Gastroesophageal sphincter (tissue), 3 donors: Measurements from ENCODE around the gene TMTC2.

Experiments used
- EP300 ChIP-seq: sonication (generic); formaldehyde crosslinking; IDR thresholded peaks from one replicate; pipeline ENCODE4 v1.6.1; 2017; ENCODE audit warnings: antibody characterized with exemption, mild to moderate bottlenecking
- POLR2A ChIP-seq, 2 donors: fragments of 450-650 bp; IDR thresholded peaks; one replicate each; pipeline ENCODE4 v1.6.1; 2017; ENCODE audit warnings: antibody characterized with exemption in 2 of 2, mild to moderate bottlenecking in 2 of 2, moderate library complexity in 1 of 2
- POLR2AphosphoS5 ChIP-seq: sonication (generic); formaldehyde crosslinking; IDR thresholded peaks from one replicate; pipeline ENCODE4 v1.6.1; 2017; ENCODE audit warnings: antibody characterized with exemption
- TF ChIP-seq, protein P1 (sequence below), 4 experiments: fragments of 200-600 bp in 2 of 4; fragments of 450-650 bp in 2 of 4; sonication (generic) in 1 of 4; IDR thresholded peaks; one replicate each; pipeline ENCODE4 v1.5.1; 2017 to 2019; ENCODE audit warnings: antibody characterized with exemption in 4 of 4, mild to moderate bottlenecking in 2 of 4, moderate library complexity in 2 of 4

DNA sequence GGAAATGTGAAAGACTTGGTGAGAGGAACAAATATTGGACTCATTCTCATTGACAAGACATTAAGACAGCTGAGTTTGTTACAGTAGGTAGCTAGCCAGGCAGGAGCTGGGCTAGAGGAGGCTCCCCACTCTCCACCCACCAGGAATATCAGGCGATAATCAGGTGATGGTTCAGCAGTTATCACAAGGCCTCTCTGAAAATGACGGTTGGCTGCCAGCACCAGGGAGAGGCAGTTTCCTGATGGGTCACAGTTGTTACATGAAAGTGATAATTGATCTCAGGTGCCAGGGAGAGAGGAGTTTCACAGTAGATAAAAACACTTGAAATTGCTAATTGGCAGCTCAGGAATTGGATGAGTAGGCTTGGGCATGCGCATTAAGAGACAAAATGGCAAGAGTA lies 116.5 kb downstream of the TMTC2 start:
- TF ChIP-seq POLR2A (IDR thresholded peaks at IDR 0.05) = no peak
- TF ChIP-seq, protein P1, sequence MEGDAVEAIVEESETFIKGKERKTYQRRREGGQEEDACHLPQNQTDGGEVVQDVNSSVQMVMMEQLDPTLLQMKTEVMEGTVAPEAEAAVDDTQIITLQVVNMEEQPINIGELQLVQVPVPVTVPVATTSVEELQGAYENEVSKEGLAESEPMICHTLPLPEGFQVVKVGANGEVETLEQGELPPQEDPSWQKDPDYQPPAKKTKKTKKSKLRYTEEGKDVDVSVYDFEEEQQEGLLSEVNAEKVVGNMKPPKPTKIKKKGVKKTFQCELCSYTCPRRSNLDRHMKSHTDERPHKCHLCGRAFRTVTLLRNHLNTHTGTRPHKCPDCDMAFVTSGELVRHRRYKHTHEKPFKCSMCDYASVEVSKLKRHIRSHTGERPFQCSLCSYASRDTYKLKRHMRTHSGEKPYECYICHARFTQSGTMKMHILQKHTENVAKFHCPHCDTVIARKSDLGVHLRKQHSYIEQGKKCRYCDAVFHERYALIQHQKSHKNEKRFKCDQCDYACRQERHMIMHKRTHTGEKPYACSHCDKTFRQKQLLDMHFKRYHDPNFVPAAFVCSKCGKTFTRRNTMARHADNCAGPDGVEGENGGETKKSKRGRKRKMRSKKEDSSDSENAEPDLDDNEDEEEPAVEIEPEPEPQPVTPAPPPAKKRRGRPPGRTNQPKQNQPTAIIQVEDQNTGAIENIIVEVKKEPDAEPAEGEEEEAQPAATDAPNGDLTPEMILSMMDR (IDR thresholded peaks at IDR 0.05) = no peak
- no peak for TF ChIP-seq POLR2AphosphoS5
- no peak for TF ChIP-seq EP300
